ENCODE measurements around the gene ABCB8. TPM values are rescaled to one million over a fixed set of nuclear protein-coding genes. Genes with fewer than 3 reads are reported as not detected.

Gene ABCB8
- polyA plus RNA-seq, 1 donor (not counting 4 experiments of a cell fraction or from before 2014, with no cell fraction given) = 15.5 TPM

- H2AFZ ChIP-seq (ENCODE audit: control insufficient read depth, low read length) = peak overlapping the region; percentile 53
- H3K4me1 ChIP-seq (ENCODE audit: control insufficient read depth, extremely low read depth, insufficient read depth, low read length) = peaks cover 26% of the 10 kb centered on the region
- TF ChIP-seq CTCF (optimal IDR thresholded peaks at IDR 0.05 in 1 of 3, IDR thresholded peaks at IDR 0.05 in 1 of 3, conservative IDR thresholded peaks at IDR 0.05 in 1 of 3; ENCODE audit: extremely low read depth in 1 of 3, insufficient read depth in 2 of 3, low read length in 3 of 3) (no peak), EZH2 (IDR thresholded peaks at IDR 0.05; ENCODE audit: low read length) (no peak)
- peak overlapping the region; percentile 68 to 82 (median 79) for H3K4me3 ChIP-seq (ENCODE audit: control insufficient read depth in 2 of 3, extremely low read depth in 1 of 3, insufficient read depth in 2 of 3, low read depth in 1 of 3, low read length in 3 of 3)
- H3K79me2 ChIP-seq (ENCODE audit: control insufficient read depth, insufficient read depth, low read length) = peaks cover 34% of the 10 kb centered on the region
- H3K27me3 ChIP-seq (ENCODE audit: control insufficient read depth, extremely low read depth, insufficient read depth, low read length) = no peaks in the 10 kb centered on the region
- H3K9me1 ChIP-seq (ENCODE audit: control insufficient read depth, extremely low read depth, insufficient read depth, low read length) = no peaks in the 10 kb centered on the region
- H4K20me1 ChIP-seq (ENCODE audit: control insufficient read depth, extremely low read depth, insufficient read depth, low read length) = no peaks in the 10 kb centered on the region
- no peaks in the 10 kb centered on the region for H3K9me3 ChIP-seq (ENCODE audit: control insufficient read depth, low read depth, low read length)
- dilution Hi-C loops (cut with MboI; ENCODE audit: extremely low pct_ligation_motif_present, low sequenced_read_pairs) = no loop called here
- H3K9ac ChIP-seq (ENCODE audit: control insufficient read depth, extremely low read depth, insufficient read depth, low read length) = peak overlapping the region; percentile 79
- H3K36me3 ChIP-seq (ENCODE audit: control insufficient read depth in 2 of 2, extremely low read depth in 1 of 2, insufficient read depth in 2 of 2, low read length in 2 of 2) = peaks cover 2 to 7% of the 10 kb centered on the region in 2 experiments
- FAIRE-seq (no peak), DNase-seq (ENCODE audit: low read depth, low spot score) (no peak)
- peak overlapping the region; percentile 52 for H3K27ac ChIP-seq (ENCODE audit: control insufficient read depth, insufficient read depth, low read length)
- H3K4me2 ChIP-seq (ENCODE audit: control insufficient read depth, extremely low read depth, insufficient read depth, low read depth, low read length) = peak overlapping the region; percentile 97
Observed at GRCh38 chr7:151082141-151083070, 54.2 kb downstream of the ABCB8 start.

GRCh38 chr7:151083071-151083823 is 55.0 kb downstream of the ABCB8 start, which contains the start of gene TMUB1:
TSS of gene TMUB1 (minus strand) at chr7:151083493. CDS start at chr7:151082563, 930 bp downstream.
- TF ChIP-seq EZH2 (IDR thresholded peaks at IDR 0.05; ENCODE audit: low read length) (no peak), CTCF (optimal IDR thresholded peaks at IDR 0.05 in 1 of 3, IDR thresholded peaks at IDR 0.05 in 1 of 3, conservative IDR thresholded peaks at IDR 0.05 in 1 of 3; ENCODE audit: extremely low read depth in 1 of 3, insufficient read depth in 2 of 3, low read length in 3 of 3) (no peak)
- Histone ChIP-seq H3K36me3 (ENCODE audit: control insufficient read depth in 2 of 2, extremely low read depth in 1 of 2, insufficient read depth in 2 of 2, low read length in 2 of 2) (peaks cover 2 to 6% of the 10 kb centered on the region in 2 experiments), H4K20me1 (ENCODE audit: control insufficient read depth, extremely low read depth, insufficient read depth, low read length) (no peaks in the 10 kb centered on the region), H3K9me3 (ENCODE audit: control insufficient read depth, low read depth, low read length) (no peaks in the 10 kb centered on the region), H3K4me2 (ENCODE audit: control insufficient read depth, extremely low read depth, insufficient read depth, low read depth, low read length) (peak within 1 kb of the TSS; percentile 97), H3K27me3 (ENCODE audit: control insufficient read depth, extremely low read depth, insufficient read depth, low read length) (no peaks in the 10 kb centered on the region), H3K9me1 (ENCODE audit: control insufficient read depth, extremely low read depth, insufficient read depth, low read length) (no peaks in the 10 kb centered on the region), H3K4me1 (ENCODE audit: control insufficient read depth, extremely low read depth, insufficient read depth, low read length) (peaks cover 31% of the 10 kb centered on the region), H3K27ac (ENCODE audit: control insufficient read depth, insufficient read depth, low read length) (peak within 1 kb of the TSS; percentile 52), H2AFZ (ENCODE audit: control insufficient read depth, low read length) (peak within 1 kb of the TSS; percentile 73), H3K4me3 (ENCODE audit: control insufficient read depth in 2 of 3, extremely low read depth in 1 of 3, insufficient read depth in 2 of 3, low read depth in 1 of 3, low read length in 3 of 3) (peak within 1 kb of the TSS; percentile 68 to 82 (median 79)), H3K9ac (ENCODE audit: control insufficient read depth, extremely low read depth, insufficient read depth, low read length) (peak within 1 kb of the TSS; percentile 79), H3K79me2 (ENCODE audit: control insufficient read depth, insufficient read depth, low read length) (peaks cover 43% of the 10 kb centered on the region)
- no peak for DNase-seq (ENCODE audit: low read depth, low spot score)
- dilution Hi-C loops (cut with MboI; ENCODE audit: extremely low pct_ligation_motif_present, low sequenced_read_pairs) = no loop called here
- FAIRE-seq = no peak

All from keratinocyte (primary cell).